Neuronal stem cell (in vitro differentiated cells): ENCODE results near the gene WFDC6.

Experiments
- DNase-seq: peaks from one replicate; pipeline ENCODE4 v3.0.0-alpha.2; 2013; ENCODE audit warnings: low spot score
- H2AFZ ChIP-seq: one replicate; pipeline ENCODE4 v1.6.1; 2013; ENCODE audit warnings: mild to moderate bottlenecking, low read length, inconsistent platforms
- H2AK5ac ChIP-seq: 2 replicates; pipeline ENCODE4 v1.6.1; 2013; ENCODE audit warnings: low read depth, mild to moderate bottlenecking, inconsistent platforms, low read length, moderate library complexity, mixed read lengths
- H2BK120ac ChIP-seq: 2 replicates; pipeline ENCODE4 v1.6.1; 2013; ENCODE audit warnings: low read depth, mild to moderate bottlenecking, inconsistent platforms, low read length, moderate library complexity, mixed read lengths
- H2BK12ac ChIP-seq: one replicate; pipeline ENCODE4 v1.6.1; 2013; ENCODE audit warnings: low read length, inconsistent platforms
- H2BK15ac ChIP-seq: 2 replicates; pipeline ENCODE4 v1.6.1; 2013; ENCODE audit warnings: mild to moderate bottlenecking, low read length, inconsistent platforms, mixed read lengths
- H2BK5ac ChIP-seq: one replicate; pipeline ENCODE4 v1.6.1; 2013; ENCODE audit warnings: inconsistent platforms, mild to moderate bottlenecking, low read length, moderate library complexity
- H3K14ac ChIP-seq: one replicate; pipeline ENCODE4 v1.6.1; 2013; ENCODE audit warnings: low read length, inconsistent platforms
- H3K18ac ChIP-seq: 2 replicates; pipeline ENCODE4 v1.6.1; 2013; ENCODE audit warnings: low read length, inconsistent platforms
- H3K23ac ChIP-seq: 2 replicates; pipeline ENCODE4 v1.6.1; 2013; ENCODE audit warnings: low read depth, mild to moderate bottlenecking, mixed read lengths, low read length, inconsistent platforms; ENCODE audit not compliant: poor library complexity
- H3K27ac ChIP-seq: replicated peaks from 3 replicates; pipeline ENCODE4 v1.5.1; 2013; ENCODE audit warnings: low read length, inconsistent platforms
- H3K27me3 ChIP-seq, 3 experiments: 2 replicates each; pipeline ENCODE4 v1.6.1; 2013; ENCODE audit warnings: low read length in 3 of 3, mild to moderate bottlenecking in 2 of 3, inconsistent platforms in 1 of 3, low read depth in 1 of 3, mixed read lengths in 1 of 3, moderate library complexity in 1 of 3; ENCODE audit not compliant: control insufficient read depth in 3 of 3, insufficient read depth in 3 of 3
- H3K36me3 ChIP-seq, 2 donors: replicated peaks in 1 of 2; 2 replicates each; pipeline ENCODE4 v1.6.1; 2013; ENCODE audit warnings: low read length in 2 of 2; ENCODE audit not compliant: control insufficient read depth in 2 of 2, insufficient read depth in 2 of 2
- H3K4ac ChIP-seq: 2 replicates; pipeline ENCODE4 v1.6.1; 2013; ENCODE audit warnings: inconsistent platforms, mild to moderate bottlenecking, low read length, moderate library complexity
- H3K4me1 ChIP-seq, 2 donors: 1 replicate in 1 of 2; 2 replicates in 1 of 2; pipeline ENCODE4 v1.6.1; 2013; ENCODE audit warnings: low read length in 2 of 2, low read depth in 1 of 2; ENCODE audit not compliant: control insufficient read depth in 2 of 2, insufficient read depth in 1 of 2
- H3K4me2 ChIP-seq: one replicate; pipeline ENCODE4 v1.6.1; 2013; ENCODE audit warnings: mild to moderate bottlenecking, low read length, inconsistent platforms; ENCODE audit not compliant: insufficient read depth, poor library complexity, severe bottlenecking
- H3K4me3 ChIP-seq, 2 donors: 2 replicates each; pipeline ENCODE4 v1.5.1; 2013; ENCODE audit warnings: low read length in 2 of 2, mild to moderate bottlenecking in 2 of 2, inconsistent platforms in 1 of 2, moderate library complexity in 1 of 2
- H3K79me1 ChIP-seq: one replicate; pipeline ENCODE4 v1.6.1; 2013; ENCODE audit warnings: low read depth, mild to moderate bottlenecking, inconsistent platforms, low read length, moderate library complexity
- H3K9ac ChIP-seq: one replicate; pipeline ENCODE4 v1.6.1; 2013; ENCODE audit warnings: mild to moderate bottlenecking, low read depth, low read length, inconsistent platforms; ENCODE audit not compliant: poor library complexity
- H3K9me3 ChIP-seq, 2 donors: replicated peaks in 1 of 2; 2 replicates each; pipeline versions ENCODE3 to v1.6.1; 2013; ENCODE audit warnings: low read length in 2 of 2, mild to moderate bottlenecking in 2 of 2, inconsistent platforms in 1 of 2, low read depth in 1 of 2, mixed read lengths in 1 of 2, moderate library complexity in 1 of 2; ENCODE audit not compliant: control insufficient read depth in 2 of 2, insufficient read depth in 1 of 2
- H4K8ac ChIP-seq: one replicate; pipeline ENCODE4 v1.6.1; 2013; ENCODE audit warnings: low read depth, mild to moderate bottlenecking, inconsistent platforms, low read length, moderate library complexity
- H4K91ac ChIP-seq: one replicate; pipeline ENCODE4 v1.6.1; 2013; ENCODE audit warnings: low read length, low read depth, mild to moderate bottlenecking, inconsistent platforms; ENCODE audit not compliant: poor library complexity
- WGBS, 2 donors: extraction: QIAGEN DNeasy Blood & Tissue Kit; methylation state at CpG; one replicate each; pipeline ENCODE4 v1.1.7; 2013; ENCODE audit warnings: missing lambda C conversion rate in 2 of 2, mixed read lengths in 1 of 2; ENCODE audit not compliant: insufficient read length in 2 of 2, insufficient replicate concordance in 1 of 2; ENCODE audit errors: extremely low coverage in 2 of 2; 5-methylcytosine and 5-hydroxymethylcytosine counted together

Gene WFDC6

DNA sequence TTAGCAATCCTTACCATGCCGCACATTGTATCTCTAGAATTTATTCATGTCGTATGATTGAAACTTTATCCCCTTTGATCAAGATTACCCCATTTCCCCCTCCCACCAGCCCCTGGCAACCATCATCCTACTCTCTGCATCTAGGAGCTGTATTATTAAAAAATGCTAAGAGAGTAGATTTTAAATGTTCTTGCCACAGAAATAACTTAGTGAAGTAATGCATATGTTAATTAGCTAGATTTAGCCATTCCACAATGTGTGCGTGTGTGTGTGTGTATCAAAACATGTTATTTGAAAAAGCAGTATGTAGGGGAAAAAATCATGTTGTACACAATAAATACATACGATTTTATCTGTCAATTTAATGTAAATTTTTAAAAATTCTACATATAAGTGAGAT is 12.0 kb downstream of the WFDC6 start:
- no peak overlapping the region for H3K4me3 ChIP-seq
- H3K23ac ChIP-seq = no peak overlapping the region
- H2BK120ac ChIP-seq = no peak overlapping the region
- H3K27ac ChIP-seq = no peak overlapping the region
- no peak overlapping the region for H2BK12ac ChIP-seq
- H2AK5ac ChIP-seq = no peak overlapping the region
- H2BK15ac ChIP-seq = no peak overlapping the region
- no peaks in the 10 kb centered on the region for H3K4me1 ChIP-seq
- no peak overlapping the region for H3K18ac ChIP-seq
- peaks cover 0 to 10% (median 0%) of the 10 kb centered on the region in 3 experiments for H3K27me3 ChIP-seq
- no peak overlapping the region for H4K91ac ChIP-seq
- H3K79me1 ChIP-seq = no peaks in the 10 kb centered on the region
- H2AFZ ChIP-seq = no peak overlapping the region
- H3K36me3 ChIP-seq = no peaks in the 10 kb centered on the region
- no peak overlapping the region for H2BK5ac ChIP-seq
- H4K8ac ChIP-seq = no peak overlapping the region
- H3K14ac ChIP-seq = no peak overlapping the region
- no peak overlapping the region for H3K9ac ChIP-seq
- H3K4ac ChIP-seq = no peak overlapping the region
- DNase-seq = no peak
- WGBS, 2 donors = no CpG with 5 or more reads among the region's 4 CpGs
- H3K4me2 ChIP-seq = no peak overlapping the region
- no peaks in the 10 kb centered on the region for H3K9me3 ChIP-seq

DNA sequence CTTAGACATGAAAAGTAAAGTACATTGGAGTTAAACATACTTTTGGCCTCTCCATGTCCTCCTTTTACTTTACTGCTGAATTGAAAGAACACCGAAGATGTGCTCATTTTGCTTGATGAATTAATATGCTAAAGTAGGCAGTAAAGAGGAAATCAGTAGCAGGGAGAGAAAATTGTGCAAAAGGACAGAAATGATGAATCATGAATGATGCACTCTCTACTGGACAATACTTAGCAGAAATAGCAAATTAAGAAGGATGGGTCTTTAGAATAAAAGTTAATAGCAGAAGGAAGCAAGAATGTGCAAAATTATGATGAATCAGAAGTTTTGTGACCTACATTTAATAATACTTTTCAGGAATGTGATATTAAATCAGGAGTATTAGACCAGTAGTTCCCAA is 15.5 kb downstream of the WFDC6 start:
- H3K27ac ChIP-seq = no peak overlapping the region
- no peaks in the 10 kb centered on the region for H3K36me3 ChIP-seq
- no CpG with 5 or more reads among the region's 1 CpG for WGBS, 2 donors
- no peak overlapping the region for H2BK12ac ChIP-seq
- no peak overlapping the region for H3K4me3 ChIP-seq
- no peak for DNase-seq
- no peak overlapping the region for H2AK5ac ChIP-seq
- peaks cover 0 to 6% (median 0%) of the 10 kb centered on the region in 3 experiments for H3K27me3 ChIP-seq
- H3K4me2 ChIP-seq = no peak overlapping the region
- no peak overlapping the region for H3K14ac ChIP-seq
- no peak overlapping the region for H2BK15ac ChIP-seq
- H3K23ac ChIP-seq = no peak overlapping the region
- no peak overlapping the region for H3K18ac ChIP-seq
- H3K79me1 ChIP-seq = no peaks in the 10 kb centered on the region
- no peak overlapping the region for H4K91ac ChIP-seq
- H2BK5ac ChIP-seq = no peak overlapping the region
- no peaks in the 10 kb centered on the region for H3K4me1 ChIP-seq
- no peak overlapping the region for H2AFZ ChIP-seq
- H3K4ac ChIP-seq = no peak overlapping the region
- no peak overlapping the region for H2BK120ac ChIP-seq
- H3K9me3 ChIP-seq = no peaks in the 10 kb centered on the region
- H4K8ac ChIP-seq = no peak overlapping the region
- no peak overlapping the region for H3K9ac ChIP-seq

GRCh38 chr20:45518282-45518681 is 21.0 kb downstream of the WFDC6 start:
- Histone ChIP-seq H2BK5ac (no peak overlapping the region), H3K4me3 (no peak overlapping the region), H4K8ac (no peak overlapping the region), H4K91ac (no peak overlapping the region), H3K18ac (no peak overlapping the region), H3K4me2 (no peak overlapping the region), H3K27ac (no peak overlapping the region), H3K4me1 (no peaks in the 10 kb centered on the region), H3K9me3 (no peaks in the 10 kb centered on the region), H2AFZ (no peak overlapping the region), H3K9ac (no peak overlapping the region), H3K27me3 (peaks cover 0 to 8% (median 0%) of the 10 kb centered on the region in 3 experiments), H2BK15ac (no peak overlapping the region), H3K36me3 (no peaks in the 10 kb centered on the region), H2BK12ac (no peak overlapping the region), H3K79me1 (no peaks in the 10 kb centered on the region), H3K14ac (no peak overlapping the region), H2AK5ac (no peak overlapping the region), H3K4ac (no peak overlapping the region), H3K23ac (no peak overlapping the region), H2BK120ac (no peak overlapping the region)
- WGBS, 2 donors = no CpG with 5 or more reads among the region's 2 CpGs
- DNase-seq = no peak

DNA sequence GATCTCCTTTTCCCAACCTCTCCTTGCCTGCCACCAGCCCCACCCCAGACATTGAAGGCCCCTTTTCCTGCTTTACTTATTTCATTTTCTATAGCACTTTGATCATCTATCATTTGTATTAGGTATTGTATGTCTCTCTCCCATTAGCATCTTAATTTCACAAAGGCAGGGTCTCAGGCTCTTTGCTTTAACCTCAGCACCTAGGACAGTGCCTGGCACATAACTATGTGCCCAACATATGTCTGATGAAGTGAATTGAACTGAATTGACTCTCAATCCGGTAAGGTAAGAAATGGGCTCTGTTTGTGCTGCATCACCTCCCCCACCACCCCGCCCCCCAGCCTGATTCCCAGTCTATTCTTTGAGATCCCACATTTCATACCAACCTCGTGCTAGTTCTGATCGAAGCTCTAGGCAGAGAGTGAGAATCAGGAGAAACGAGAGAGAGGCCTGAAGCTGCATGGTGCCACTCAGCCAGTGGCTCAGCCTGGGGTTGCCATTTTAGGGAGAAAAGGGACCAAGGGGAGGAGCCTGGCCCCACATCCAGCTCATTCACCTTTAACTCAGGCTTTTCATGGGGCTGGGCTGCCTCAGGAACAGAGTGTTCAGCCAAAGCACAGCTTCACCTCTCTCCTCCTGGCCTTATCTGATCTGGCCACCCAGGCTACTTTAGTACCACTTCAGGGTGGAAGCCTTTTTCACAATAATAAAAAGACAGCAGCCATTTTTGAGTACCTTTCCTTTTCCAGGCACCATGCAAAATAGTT is 24.0 kb downstream of the WFDC6 start, which contains the start of gene SPINT3:
SPINT3 (minus strand) TSS at position 476 of the 767 bp plus-strand sequence; CDS start at position 462, 14 bp downstream.
- Histone ChIP-seq H3K4me1 (no peaks in the 10 kb centered on the region), H3K36me3 (no peaks in the 10 kb centered on the region), H4K8ac (no peak within 1 kb of the TSS), H3K23ac (no peak within 1 kb of the TSS), H3K27ac (no peak within 1 kb of the TSS), H2BK12ac (no peak within 1 kb of the TSS), H4K91ac (no peak within 1 kb of the TSS), H3K9me3 (no peaks in the 10 kb centered on the region), H3K4me2 (no peak within 1 kb of the TSS), H3K18ac (no peak within 1 kb of the TSS), H3K9ac (no peak within 1 kb of the TSS), H2BK15ac (no peak within 1 kb of the TSS), H3K79me1 (no peaks in the 10 kb centered on the region), H3K4me3 (no peak within 1 kb of the TSS), H3K4ac (no peak within 1 kb of the TSS), H3K27me3 (peaks cover 0 to 14% (median 0%) of the 10 kb centered on the region in 3 experiments), H2BK120ac (no peak within 1 kb of the TSS), H2AK5ac (no peak within 1 kb of the TSS), H2AFZ (no peak within 1 kb of the TSS), H2BK5ac (no peak within 1 kb of the TSS), H3K14ac (no peak within 1 kb of the TSS)
- no CpG with 5 or more reads among the region's 5 CpGs for WGBS, 2 donors
- no peak for DNase-seq
